ENCODE measurements around the gene AFP.

The AFP gene

GRCh38 chr4:73415807-73416238, 20.2 kb upstream of the AFP start:
- DNase-seq (ENCODE audit: low spot score): no peak

- no peak for DNase-seq (ENCODE audit: low spot score)
Observed at GRCh38 chr4:73416423-73417087, 19.5 kb upstream of the AFP start.

GRCh38 chr4:73417342-73417741, 18.7 kb upstream of the AFP start:
- DNase-seq (ENCODE audit: low spot score): no peak

- DNase-seq (ENCODE audit: low spot score): no peak
Observed at GRCh38 chr4:73417973-73418372, 18.0 kb upstream of the AFP start.

- no peak for DNase-seq (ENCODE audit: low spot score)
Observed at GRCh38 chr4:73418677-73419076, 17.3 kb upstream of the AFP start.

- no peak for DNase-seq (ENCODE audit: low spot score)
Observed at GRCh38 chr4:73419106-73420038, 16.6 kb upstream of the AFP start.

- no peak for DNase-seq (ENCODE audit: low spot score)
Observed at GRCh38 chr4:73420615-73421014, 15.4 kb upstream of the AFP start.

GRCh38 chr4:73421708-73422457, 14.1 kb upstream of the AFP start:
- no peak for DNase-seq (ENCODE audit: low spot score)

- no peak for DNase-seq (ENCODE audit: low spot score)
Observed at GRCh38 chr4:73422458-73422752, 13.6 kb upstream of the AFP start.

- no peak for DNase-seq (ENCODE audit: low spot score)
Observed at GRCh38 chr4:73423184-73423583, 12.8 kb upstream of the AFP start.

GRCh38 chr4:73426666-73427065, 9.4 kb upstream of the AFP start:
- DNase-seq (ENCODE audit: low spot score): no peak

- DNase-seq (ENCODE audit: low spot score): no peak
Observed at GRCh38 chr4:73429118-73429517, 6.9 kb upstream of the AFP start.

- no peak for DNase-seq (ENCODE audit: low spot score)
Observed at GRCh38 chr4:73429826-73430587, 6.0 kb upstream of the AFP start.

GRCh38 chr4:73431813-73432168, 4.2 kb upstream of the AFP start:
- DNase-seq (ENCODE audit: low spot score): no peak

GRCh38 chr4:73432169-73433000, 3.6 kb upstream of the AFP start:
- no peak for DNase-seq (ENCODE audit: low spot score)

- no peak for DNase-seq (ENCODE audit: low spot score)
Observed at GRCh38 chr4:73433140-73433539, 2.9 kb upstream of the AFP start.

- peak; percentile 38 for DNase-seq (ENCODE audit: low spot score)
Observed at GRCh38 chr4:73434311-73434710, 1.7 kb upstream of the AFP start.

GRCh38 chr4:73436674-73437557, 895 bp downstream of the AFP start:
- no peak for DNase-seq (ENCODE audit: low spot score)

- no peak for DNase-seq (ENCODE audit: low spot score)
Observed at GRCh38 chr4:73437558-73437956, 1.5 kb downstream of the AFP start.

GRCh38 chr4:73438048-73438447, 2.0 kb downstream of the AFP start:
- DNase-seq (ENCODE audit: low spot score): no peak
